Heart right ventricle (tissue), 16 donors: ENCODE results near the gene C19orf67. TPM values are rescaled to one million over a fixed set of nuclear protein-coding genes. Genes with fewer than 3 reads are reported as not detected.

Experiments
- ATAC-seq, 8 donors: fragments of 200-7000 bp; cut with Tn5 transposase; one replicate each; pipeline ENCODE4 v1.9.1; 2020; ENCODE audit warnings: mild to moderate bottlenecking in 8 of 8, moderate library complexity in 8 of 8, moderate number of reproducible peaks in 1 of 8
- DNase-seq, 2 donors: peaks; one replicate each; pipeline ENCODE4 v3.0.0-alpha.2; 2020
- H3K27ac ChIP-seq, 10 donors: fragments of 200-600 bp; sonication (generic) in 2 of 10; one replicate each; pipeline versions ENCODE4 v1.5.0 to v1.8.0; 2020 to 2022; ENCODE audit warnings: mild to moderate bottlenecking in 3 of 10
- H3K27me3 ChIP-seq, 7 donors: fragments of 200-600 bp; one replicate each; pipeline ENCODE4 v1.8.0; 2021 to 2022; ENCODE audit warnings: mild to moderate bottlenecking in 2 of 7
- H3K36me3 ChIP-seq, 9 donors: fragments of 200-600 bp; sonication (generic) in 1 of 9; one replicate each; pipeline versions ENCODE4 v1.5.0 to v1.8.0; 2020 to 2022; ENCODE audit warnings: mild to moderate bottlenecking in 2 of 9
- H3K4me1 ChIP-seq, 9 donors: fragments of 200-600 bp; sonication (generic) in 1 of 9; one replicate each; pipeline versions ENCODE4 v1.5.0 to v1.8.0; 2020 to 2022; ENCODE audit warnings: mild to moderate bottlenecking in 4 of 9
- H3K4me3 ChIP-seq, 10 donors: fragments of 200-600 bp; sonication (generic) in 2 of 10; one replicate each; pipeline versions ENCODE4 v1.5.0 to v1.8.0; 2020 to 2022; ENCODE audit warnings: mild to moderate bottlenecking in 7 of 10, moderate library complexity in 2 of 10
- H3K9me3 ChIP-seq, 11 donors: fragments of 200-600 bp in 10 of 11; sonication (generic) in 2 of 11; one replicate each; pipeline versions ENCODE4 v1.5.0 to v1.8.0; 2013 to 2022; ENCODE audit warnings: mild to moderate bottlenecking in 2 of 11, control low read depth in 1 of 11, moderate library complexity in 1 of 11
- WGBS, 2 donors: extraction: QIAGEN DNeasy Blood & Tissue Kit; methylation state at CpG; one replicate each; pipeline ENCODE4 v1.1.7; 2013; ENCODE audit warnings: inconsistent platforms in 1 of 2; 5-methylcytosine and 5-hydroxymethylcytosine counted together
- intact Hi-C, 10 donors: fragments of 100-400 bp; cut with DNase I; formaldehyde crosslinking; loops; one replicate each; pipeline versions ENCODE4 v1.11.1 to v1.14.2; 2022
- polyA plus RNA-seq, 2 donors: library from polyadenylated mRNA; stranded (reverse); fragments of 200-250 nt; gene quantifications; one replicate each; pipeline ENCODE4 v1.2.3, GENCODE V29; 2013
- total RNA-seq, 10 donors: library from RNA; stranded (reverse); fragmentation: NEBNext Ultra II Directional in 3 of 10; extraction: Animal tissue kit (Norgen Biotek cat#: 25700) in 3 of 10; gene quantifications; one replicate each; pipeline versions ENCODE4 v1.2.1 to v1.2.4, GENCODE V29; 2021 to 2023
- TF ChIP-seq, protein P1 (sequence below), 9 donors: fragments of 200-600 bp; sonication (generic) in 2 of 9; IDR thresholded peaks; one replicate each; pipeline versions ENCODE4 v1.5.0 to v1.8.0; 2021 to 2022; ENCODE audit warnings: antibody characterized with exemption in 9 of 9, mild to moderate bottlenecking in 5 of 9, moderate library complexity in 1 of 9
- donor health status: Arrhythmogenic right ventricular cardiomyopathy.
- donor health status: ischemic (EF 13 %, LVEDD 7.1; RV severe dilation, severe dysfunction).
- donor health status: healthy with polysubstance abuse.
- donor health status: DM: no; HTN: yes; CAD: no.
- donor health status: DM: no; HTN: no; CAD: no.
- donor health status: ischemic (EF 25% LVEDD 6.9; RV normal size, moderate dysfunction).
- donor health status: ischemic (EF 25% LVEDD 5.7; RV mildly dilated, moderate dysfunction).
- donor health status: healthy.
- donor health status: DM: yes; HTN: yes; CAD: no.
- donor health status: Ischemic cardiomyopathy.
- donor health status: ischemic (EF 35%, LVEDD 5.7; RV mildly dilated, moderate dysfunction).
- donor health status: nonischemic (EF 11% LVEDD 7.7; RV severe dilation, severe dysfunction).
- donor health status: DM: yes; HTN: yes; CAD: no.
- donor health status: PGD.
- donor health status: ischemic (EF 29% LVEDD 5.4; RV normal size, mild dysfunction).
- donor health status: nonischemic (EF 23%, LVEDD 6.1; RV moderate dilation, normal function).

Gene C19orf67
- total and polyA plus RNA-seq, 12 donors = not detected

DNA sequence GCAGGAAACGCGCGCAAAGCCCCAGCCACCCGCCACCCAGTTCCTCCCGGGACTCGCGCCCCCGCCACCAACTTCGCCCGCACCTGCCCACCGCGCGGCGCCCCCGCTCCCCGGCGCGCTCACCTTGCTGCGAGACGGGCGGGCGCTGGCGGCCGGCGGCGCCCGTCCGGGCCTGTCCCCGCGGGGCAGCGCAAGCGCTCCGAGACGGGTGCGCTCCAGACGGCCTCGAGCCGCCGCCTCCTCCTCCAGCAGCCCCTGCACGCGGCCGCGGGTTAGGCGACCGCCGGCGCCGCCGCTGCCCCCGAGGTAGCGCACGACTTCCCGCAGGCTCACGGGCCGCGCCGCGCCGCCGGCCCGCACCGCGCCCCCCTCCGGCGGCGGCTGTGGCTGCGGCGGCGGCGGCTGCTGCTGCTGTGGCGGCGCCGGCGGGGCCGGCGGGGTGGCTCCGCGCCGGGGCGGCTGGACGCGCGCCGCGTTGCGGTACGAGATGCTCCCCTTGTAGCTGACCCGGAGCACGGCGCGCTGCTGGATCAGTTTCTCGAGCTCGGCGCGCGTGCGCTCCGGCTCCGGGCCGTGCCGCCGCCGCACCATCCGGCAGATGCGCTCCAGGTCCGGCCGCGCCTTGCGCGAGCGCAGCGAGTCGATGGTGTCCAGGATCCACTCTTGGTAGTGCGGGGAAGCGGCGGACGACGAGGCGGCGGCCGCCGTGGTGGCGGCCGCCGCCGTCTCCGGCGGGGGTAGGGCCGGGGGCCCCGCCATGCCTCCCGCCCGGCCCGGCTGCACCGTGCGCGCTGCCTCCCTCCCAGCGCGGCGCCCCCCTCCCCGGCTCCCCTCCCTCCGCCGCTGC lies 4.3 kb upstream of the C19orf67 start:
- Histone ChIP-seq H3K36me3 (peaks cover 0 to 35% (median 10%) of the 10 kb centered on the region in 9 donors), H3K27ac (peak overlapping the region in 9 of 10 donors; percentile 90 to 99 (median 96)), H3K4me3 (peak overlapping the region in 9 of 10 donors; percentile 73 to 95 (median 80)), H3K27me3 (no peaks in the 10 kb centered on the region), H3K4me1 (peaks cover 0 to 19% (median 16%) of the 10 kb centered on the region in 9 donors), H3K9me3 (peaks cover 0 to 12% (median 8%) of the 10 kb centered on the region in 11 donors)
- ATAC-seq = peak in 1 of 8 donors; percentile 9
- TF ChIP-seq, protein P1, sequence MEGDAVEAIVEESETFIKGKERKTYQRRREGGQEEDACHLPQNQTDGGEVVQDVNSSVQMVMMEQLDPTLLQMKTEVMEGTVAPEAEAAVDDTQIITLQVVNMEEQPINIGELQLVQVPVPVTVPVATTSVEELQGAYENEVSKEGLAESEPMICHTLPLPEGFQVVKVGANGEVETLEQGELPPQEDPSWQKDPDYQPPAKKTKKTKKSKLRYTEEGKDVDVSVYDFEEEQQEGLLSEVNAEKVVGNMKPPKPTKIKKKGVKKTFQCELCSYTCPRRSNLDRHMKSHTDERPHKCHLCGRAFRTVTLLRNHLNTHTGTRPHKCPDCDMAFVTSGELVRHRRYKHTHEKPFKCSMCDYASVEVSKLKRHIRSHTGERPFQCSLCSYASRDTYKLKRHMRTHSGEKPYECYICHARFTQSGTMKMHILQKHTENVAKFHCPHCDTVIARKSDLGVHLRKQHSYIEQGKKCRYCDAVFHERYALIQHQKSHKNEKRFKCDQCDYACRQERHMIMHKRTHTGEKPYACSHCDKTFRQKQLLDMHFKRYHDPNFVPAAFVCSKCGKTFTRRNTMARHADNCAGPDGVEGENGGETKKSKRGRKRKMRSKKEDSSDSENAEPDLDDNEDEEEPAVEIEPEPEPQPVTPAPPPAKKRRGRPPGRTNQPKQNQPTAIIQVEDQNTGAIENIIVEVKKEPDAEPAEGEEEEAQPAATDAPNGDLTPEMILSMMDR (IDR thresholded peaks at IDR 0.05) = peak in 1 of 9 donors; percentile 7
- intact Hi-C loops = loop anchor here in 3 of 10 donors (2.0 to 10.0 kb wide), 3 partner anchors 27 to 47 kb away; partner anchors contain the start of genes ASF1B (in 2 of the 3) and PRKACA (in 1 of the 3)
- peak in 1 of 2 donors; percentile 60 for DNase-seq
- 0 to 1% methylated on average over 95 to 138 of the region's 142 CpGs for WGBS, 2 donors

DNA sequence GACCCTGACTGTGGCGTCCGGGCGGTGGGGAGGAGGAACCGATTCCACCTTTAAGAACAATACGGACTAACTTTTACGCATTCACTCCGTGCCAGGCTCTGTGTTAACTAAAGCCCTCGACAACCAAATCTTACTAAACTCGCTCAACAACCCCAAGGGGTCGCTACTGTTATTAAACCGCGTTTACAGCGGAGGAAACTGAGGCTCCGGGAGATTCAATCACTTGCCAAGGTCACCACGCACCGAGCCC lies 3.8 kb upstream of the C19orf67 start:
- Histone ChIP-seq H3K27me3 (no peaks in the 10 kb centered on the region), H3K36me3 (peaks cover 0 to 32% (median 10%) of the 10 kb centered on the region in 9 donors), H3K9me3 (peaks cover 0 to 12% (median 8%) of the 10 kb centered on the region in 11 donors), H3K4me1 (peaks cover 0 to 19% (median 16%) of the 10 kb centered on the region in 9 donors), H3K4me3 (peak overlapping the region in 9 of 10 donors; percentile 73 to 95 (median 80)), H3K27ac (peak overlapping the region in 7 of 10 donors; percentile 34 to 98 (median 62))
- intact Hi-C loops = loop anchor here in 1 of 10 donors (10.0 kb wide), 1 partner anchor 45 kb away; the partner anchor contains the start of gene ASF1B
- DNase-seq = no peak
- no peak for ATAC-seq
- TF ChIP-seq, protein P1 (IDR thresholded peaks at IDR 0.05) = peak in 4 of 9 donors; percentile 19 to 24 (median 22)
- 13 to 14% methylated on average over 16 of the region's 16 CpGs for WGBS, 2 donors

DNA sequence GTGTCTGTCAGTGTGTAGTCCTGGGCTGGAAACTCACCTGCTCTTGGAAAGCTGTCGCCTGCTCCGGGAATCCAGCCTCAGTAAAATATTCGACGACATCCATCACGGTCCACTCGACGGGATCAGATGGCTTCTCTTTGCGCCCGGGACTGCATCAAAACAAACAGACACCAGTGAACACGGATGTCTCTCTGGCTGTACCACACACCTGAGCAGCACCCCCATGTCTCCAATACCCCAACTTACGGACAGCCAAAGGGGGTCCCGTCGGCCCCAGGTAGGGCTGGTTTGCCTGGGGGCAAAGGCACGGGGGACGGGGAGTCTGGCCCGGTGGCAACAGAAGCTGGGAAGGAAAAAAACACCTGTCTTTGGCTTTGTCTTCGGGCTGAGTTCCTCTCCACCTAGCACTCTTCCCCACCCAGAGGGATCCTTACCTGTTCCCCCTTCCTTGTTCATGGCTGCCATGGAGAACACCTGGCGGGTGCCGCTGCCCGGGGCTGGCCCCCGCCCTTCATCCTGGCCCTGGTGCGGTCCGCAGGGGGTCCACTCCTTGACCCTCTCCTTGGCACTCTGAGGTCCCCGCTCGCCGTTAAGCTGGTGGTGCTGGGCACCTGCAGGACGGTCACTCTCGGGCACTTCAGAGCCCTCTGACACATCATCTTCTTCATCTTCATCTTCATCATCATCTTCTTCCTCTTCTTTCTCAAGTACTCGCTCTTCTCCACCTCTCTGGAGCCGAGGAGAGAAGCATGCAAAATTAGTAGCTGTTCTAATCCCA lies 3.2 kb upstream of the C19orf67 start:
- H3K4me1 ChIP-seq = peaks cover 0 to 19% (median 16%) of the 10 kb centered on the region in 9 donors
- TF ChIP-seq, protein P1 (IDR thresholded peaks at IDR 0.05) = no peak
- H3K27ac ChIP-seq = peak overlapping the region in 2 of 10 donors; percentile 80 to 98
- WGBS, 2 donors = 86 to 90% methylated on average over 30 of the region's 30 CpGs
- H3K9me3 ChIP-seq = peaks cover 0 to 11% (median 8%) of the 10 kb centered on the region in 11 donors
- ATAC-seq = peak in 1 of 8 donors; percentile 2
- DNase-seq = no peak
- H3K4me3 ChIP-seq = peak overlapping the region in 7 of 10 donors; percentile 73 to 95 (median 80)
- H3K36me3 ChIP-seq = peaks cover 0 to 29% (median 10%) of the 10 kb centered on the region in 9 donors
- H3K27me3 ChIP-seq = no peaks in the 10 kb centered on the region
- intact Hi-C loops = loop anchor here in 1 of 10 donors (10.0 kb wide), 1 partner anchor 46 kb away; the partner anchor contains the start of gene ASF1B

DNA sequence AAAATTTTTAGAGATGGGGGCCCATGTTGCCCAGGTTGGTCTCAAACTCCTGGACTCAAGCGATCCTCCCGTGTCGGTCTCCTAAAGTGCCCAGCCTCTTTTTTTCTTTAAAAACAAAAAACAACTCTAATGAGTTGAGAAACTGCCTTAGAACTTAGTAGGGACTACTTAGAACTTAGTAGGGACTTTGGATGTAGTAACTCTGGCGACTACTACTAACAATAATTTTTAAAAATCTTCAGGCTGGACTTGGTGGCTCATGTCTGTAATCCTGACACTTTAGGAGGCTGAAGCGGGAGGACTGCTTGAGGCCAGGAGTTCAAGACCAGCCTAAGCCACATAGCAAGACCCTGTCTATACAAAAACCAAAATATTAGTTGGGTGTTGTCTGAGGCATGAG lies 515 bp upstream of the C19orf67 start:
- TF ChIP-seq, protein P1 (IDR thresholded peaks at IDR 0.05) = no peak
- H3K9me3 ChIP-seq = no peaks in the 10 kb centered on the region
- intact Hi-C loops = loop anchor here in 1 of 10 donors (10.0 kb wide), 1 partner anchor 49 kb away; the partner anchor contains the start of gene ASF1B
- H3K4me3 ChIP-seq = no peak overlapping the region
- peaks cover 5 to 22% (median 18%) of the 10 kb centered on the region in 9 donors for H3K4me1 ChIP-seq
- ATAC-seq (no peak), DNase-seq (no peak)
- no peak overlapping the region for H3K27ac ChIP-seq
- peaks cover 0 to 33% (median 10%) of the 10 kb centered on the region in 9 donors for H3K36me3 ChIP-seq
- WGBS, 2 donors = 89 to 90% methylated on average over 5 of the region's 5 CpGs
- H3K27me3 ChIP-seq = no peaks in the 10 kb centered on the region
